Caki2 (cell line): ENCODE measurements around the gene DPF3. TPM values are rescaled to one million over a fixed set of nuclear protein-coding genes. Genes with fewer than 3 reads are reported as not detected.
A peak's percentile ranks its signal among the peaks of the same experiment; 100 is the strongest.

Experiments
- DNase-seq: peaks from one replicate; pipeline ENCODE4 v3.0.0-alpha.2; 2015; ENCODE audit warnings: low read depth
- in situ Hi-C: cut with HindIII; loops from 2 replicates; pipeline ENCODE4 v1.10.0; 2016; ENCODE audit warnings: low sequenced_read_pairs, low pct_unique_long_range_greater_than_20kb, mixed read lengths
- total RNA-seq: library from RNA; depleted of rRNA; stranded (reverse); fragments of >200 nt; shearing (Covaris generic); gene quantifications from 2 replicates; pipeline ENCODE4 v1.2.3, GENCODE V29; 2014; ENCODE audit warnings: low replicate concordance; rRNA removed

Gene DPF3
- total RNA-seq: not detected in 2 replicates

DNA sequence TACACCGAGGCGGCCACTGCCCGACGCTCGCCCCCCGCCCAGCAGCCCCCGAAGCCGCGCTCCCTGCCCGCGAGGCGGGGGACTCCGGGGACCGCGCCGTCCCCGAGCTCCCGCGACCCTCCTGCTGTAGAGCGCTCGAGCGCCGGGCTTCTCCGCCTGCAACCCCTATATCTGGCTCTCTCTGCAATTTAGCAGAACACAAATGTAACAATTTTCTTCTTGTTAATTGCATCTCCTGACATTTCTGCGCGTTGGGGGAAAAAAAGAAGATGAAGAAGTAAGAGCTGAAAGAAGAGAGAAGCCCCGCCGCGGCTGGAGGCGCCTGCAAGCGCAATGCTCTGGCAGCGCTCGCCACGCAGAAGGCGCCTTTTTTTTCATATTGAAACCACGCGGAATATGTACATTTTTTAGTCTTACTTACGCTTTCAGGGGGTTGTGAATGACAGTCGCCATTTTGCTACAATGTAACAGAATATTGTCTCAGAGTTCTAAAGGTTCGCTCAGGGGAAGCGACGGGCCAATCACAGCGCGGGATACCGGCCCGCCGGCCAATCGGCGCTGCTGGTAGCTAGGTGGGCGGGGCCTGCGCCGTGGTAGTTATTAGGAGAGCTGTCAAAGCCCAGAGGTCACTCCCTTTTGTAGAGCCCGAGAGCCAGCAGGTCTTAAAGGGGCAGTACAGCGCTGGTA, at the start of gene DPF3:
DPF3 (minus strand) TSS at position 466 of the 687 bp plus-strand sequence; CDS start at position 453, 13 bp downstream.
- in situ Hi-C loops: no loop called here
- DNase-seq: peak; percentile 86

DNA sequence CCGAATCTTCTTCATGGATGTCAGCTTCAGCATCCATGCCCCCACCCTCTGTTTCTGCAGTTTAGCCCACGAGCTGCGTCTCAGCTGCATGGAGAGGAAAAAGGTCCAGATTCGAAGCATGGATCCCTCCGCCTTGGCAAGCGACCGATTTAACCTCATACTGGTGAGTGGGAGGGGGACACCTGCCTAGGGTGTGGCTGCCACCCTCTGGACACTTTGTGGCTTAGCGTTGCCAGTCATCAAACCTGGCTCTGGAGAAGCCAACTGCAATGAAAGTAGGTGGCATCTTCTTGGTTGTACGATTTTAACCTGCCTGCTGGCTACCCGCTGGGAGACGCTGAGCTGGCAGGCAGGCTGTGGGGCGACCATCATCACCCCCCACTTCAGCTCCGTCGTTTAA, 49.0 kb upstream of the DPF3 start:
- no peak for DNase-seq
- in situ Hi-C loops: no loop called here

DNA sequence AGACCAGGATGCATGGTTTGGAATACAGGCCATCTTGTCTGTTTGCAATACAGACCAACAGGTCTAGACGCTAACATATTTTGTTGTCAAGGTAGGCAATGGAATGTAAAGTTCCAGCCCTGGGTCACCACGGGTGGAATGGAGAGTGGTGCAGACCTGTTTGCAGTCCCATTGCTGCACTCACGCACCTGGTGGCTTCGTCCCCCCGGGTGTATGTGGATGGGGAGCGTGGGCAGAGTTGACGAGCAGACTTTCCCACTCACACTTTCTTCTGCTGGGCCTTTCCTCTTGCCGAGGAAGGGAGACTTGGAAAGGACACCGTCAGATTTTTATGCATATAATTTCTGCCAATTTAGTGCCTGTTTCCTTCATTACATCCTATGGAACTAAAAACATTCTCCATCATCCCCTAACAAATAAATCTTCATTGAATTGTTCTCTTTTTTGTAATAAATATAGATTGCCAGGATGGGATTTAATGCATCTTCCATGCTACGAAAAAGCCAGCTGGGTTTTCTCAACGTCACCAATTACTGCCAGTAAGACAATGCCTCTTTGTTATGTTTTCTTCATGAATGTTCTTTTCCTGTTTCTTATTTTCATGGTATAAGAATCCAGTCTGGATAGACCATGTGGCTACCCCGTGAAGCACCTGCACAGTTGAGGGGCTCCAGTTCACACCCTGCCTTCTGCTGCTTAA, 47.5 kb upstream of the DPF3 start:
- in situ Hi-C loops: no loop called here
- no peak for DNase-seq

DNA sequence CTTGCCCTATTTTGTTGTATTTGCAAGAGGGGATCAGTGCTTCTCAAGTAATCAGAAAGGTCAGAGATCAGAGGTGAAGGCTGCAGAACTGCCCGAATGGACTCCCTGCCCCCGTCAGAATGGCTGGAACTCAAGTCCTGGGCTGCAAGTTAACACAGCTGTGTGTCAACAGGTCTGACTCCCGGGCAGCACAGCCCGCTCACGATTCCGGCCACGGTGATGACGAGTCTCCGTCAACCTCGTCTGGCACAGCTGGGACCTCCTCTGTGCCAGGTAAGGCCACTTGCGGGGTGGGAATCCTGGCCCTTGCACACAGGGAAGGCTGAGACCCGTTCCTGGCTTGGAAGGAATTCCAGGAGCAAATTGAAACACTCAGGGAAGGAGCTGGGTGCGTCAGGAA, 45.7 kb upstream of the DPF3 start:
- no peak for DNase-seq
- in situ Hi-C loops: no loop called here

DNA sequence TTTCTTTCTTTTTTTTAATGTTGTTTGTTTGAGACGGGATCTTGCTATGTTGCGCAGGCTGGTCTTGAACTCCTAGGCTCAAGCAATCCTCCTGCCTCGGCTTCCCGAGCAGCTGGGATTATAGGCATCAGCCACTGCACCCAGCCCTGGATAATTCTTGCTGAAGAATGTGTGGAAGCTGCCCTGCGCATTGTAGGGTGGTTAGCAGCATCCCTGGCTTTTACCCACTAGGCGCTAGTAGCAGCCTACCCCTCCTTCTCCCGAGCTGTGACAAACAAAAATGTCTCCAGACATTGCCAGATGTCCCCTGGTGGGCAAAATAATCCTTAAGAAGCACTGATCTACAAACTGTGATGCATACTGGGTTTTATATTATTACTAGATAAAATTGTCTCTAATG, 39.0 kb upstream of the DPF3 start:
- in situ Hi-C loops: no loop called here
- no peak for DNase-seq

GRCh38 chr14:72929316-72930080, 35.6 kb upstream of the DPF3 start:
- in situ Hi-C loops: no loop called here
- DNase-seq: no peak

GRCh38 chr14:72928872-72929271, 35.0 kb upstream of the DPF3 start:
- DNase-seq: no peak
- in situ Hi-C loops: no loop called here

DNA sequence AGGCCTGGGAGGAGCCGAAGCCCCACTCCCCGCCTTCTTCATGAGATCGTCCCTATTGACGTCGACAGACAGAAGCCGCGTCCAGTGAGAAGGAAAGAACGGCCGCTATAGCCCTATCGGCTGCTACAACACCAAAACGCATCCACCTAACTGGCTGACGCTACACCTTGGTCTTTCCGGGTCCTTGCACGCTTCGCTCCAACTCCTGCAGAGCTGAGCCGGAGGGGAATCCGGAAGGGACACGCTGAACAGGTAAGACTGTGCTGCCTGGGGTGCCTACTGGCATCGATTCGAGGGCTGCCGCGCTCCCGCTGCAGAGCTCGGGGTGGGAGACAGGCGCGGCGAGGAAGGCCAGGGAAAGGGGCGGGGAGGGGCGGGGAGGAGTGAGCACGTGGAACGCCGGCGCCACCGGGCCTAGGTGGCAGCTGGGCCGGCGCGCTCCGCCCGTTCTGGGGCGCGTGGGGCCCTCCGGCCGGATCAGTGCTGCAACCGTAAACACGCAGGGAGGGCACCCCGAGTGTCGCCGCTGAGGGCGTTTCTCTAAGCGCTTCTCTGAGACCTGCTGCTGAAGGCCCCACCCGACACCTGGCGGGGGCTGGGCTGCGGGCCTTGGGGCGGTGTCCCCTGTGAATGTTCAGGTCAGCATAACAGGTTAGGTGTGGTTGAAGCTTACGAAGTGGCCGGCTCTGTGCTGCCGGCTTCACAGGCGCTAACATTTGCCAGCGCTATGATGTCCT, 32.6 kb upstream of the DPF3 start, which contains the start of gene DCAF4:
DCAF4 (plus strand) TSS at position 173 of the 737 bp plus-strand sequence. CDS start 11,515 bp downstream, outside the sequence.
- peak; percentile 95 for DNase-seq
- in situ Hi-C loops: no loop called here

DNA sequence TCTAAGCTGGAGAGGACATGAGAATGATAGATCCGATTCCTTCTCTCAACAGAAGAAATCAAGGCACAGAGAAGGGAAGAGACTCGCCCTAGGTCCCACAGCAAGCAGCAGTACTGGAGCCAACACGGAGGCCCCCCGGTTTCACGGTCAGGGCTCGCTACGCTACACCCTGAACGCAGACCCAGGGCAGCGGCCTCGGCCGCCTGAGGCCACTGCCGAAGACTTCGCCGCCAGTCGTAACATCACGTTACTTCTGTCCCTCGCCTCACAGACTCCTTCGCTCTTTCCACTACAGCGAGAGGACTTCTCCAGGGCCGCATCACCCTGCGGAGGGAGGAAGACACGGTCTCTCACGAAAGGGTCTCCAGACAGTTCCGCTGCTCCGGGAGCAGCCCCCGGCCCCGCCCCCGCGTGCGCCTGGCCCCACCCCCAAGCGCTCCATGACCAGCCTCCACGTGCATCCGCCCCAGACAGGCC, 32.0 kb upstream of the DPF3 start:
- DNase-seq: no peak
- in situ Hi-C loops: no loop called here

- no peak for DNase-seq
- in situ Hi-C loops: no loop called here
Measured at GRCh38 chr14:72925171-72925759, 31.4 kb upstream of the DPF3 start.

DNA sequence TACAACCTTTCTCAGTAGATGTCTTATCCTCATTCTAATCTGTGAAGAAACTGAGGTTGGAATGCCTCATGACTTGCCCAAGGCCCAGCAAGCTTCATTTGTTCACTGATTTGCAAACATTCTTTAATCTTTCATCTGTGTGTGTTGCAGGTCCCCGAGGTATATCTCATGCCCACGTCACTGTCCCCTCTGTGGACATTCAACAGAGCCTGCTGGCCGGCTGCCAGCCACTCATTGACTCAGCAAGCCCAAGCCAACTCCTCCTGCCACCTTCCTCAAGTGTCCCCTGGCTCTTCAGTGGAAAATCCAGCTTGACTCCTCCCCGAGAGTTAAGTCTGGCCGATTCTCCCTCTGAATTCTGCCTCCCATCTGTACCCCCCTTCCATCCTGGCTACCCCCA, 30.4 kb upstream of the DPF3 start:
- in situ Hi-C loops: no loop called here
- DNase-seq: peak; percentile 47

GRCh38 chr14:72921396-72921795, 27.5 kb upstream of the DPF3 start:
- in situ Hi-C loops: no loop called here

DNA sequence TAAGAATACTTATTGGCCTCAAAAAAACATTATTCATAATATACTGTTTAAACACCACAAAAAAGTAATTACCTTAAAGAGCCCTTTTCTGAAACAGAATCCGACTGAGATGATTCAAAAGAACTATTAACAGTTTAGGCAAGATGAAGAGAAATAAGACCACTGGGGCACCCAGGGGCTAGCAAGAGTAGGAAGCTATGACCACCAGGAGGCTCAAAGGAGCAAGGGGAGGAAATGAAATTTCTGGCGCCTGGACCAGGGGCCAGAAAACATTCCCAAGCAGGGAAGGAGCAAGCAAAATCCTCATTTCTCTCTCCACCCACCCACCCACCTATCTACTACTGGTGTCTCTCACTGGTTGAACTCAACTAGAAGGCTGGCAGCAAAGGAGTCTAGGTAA, 26.1 kb upstream of the DPF3 start:
- in situ Hi-C loops: no loop called here

More at GRCh38 chr14:72921396-72921795, 27.5 kb upstream of the DPF3 start:
- DNase-seq: no peak

DNA sequence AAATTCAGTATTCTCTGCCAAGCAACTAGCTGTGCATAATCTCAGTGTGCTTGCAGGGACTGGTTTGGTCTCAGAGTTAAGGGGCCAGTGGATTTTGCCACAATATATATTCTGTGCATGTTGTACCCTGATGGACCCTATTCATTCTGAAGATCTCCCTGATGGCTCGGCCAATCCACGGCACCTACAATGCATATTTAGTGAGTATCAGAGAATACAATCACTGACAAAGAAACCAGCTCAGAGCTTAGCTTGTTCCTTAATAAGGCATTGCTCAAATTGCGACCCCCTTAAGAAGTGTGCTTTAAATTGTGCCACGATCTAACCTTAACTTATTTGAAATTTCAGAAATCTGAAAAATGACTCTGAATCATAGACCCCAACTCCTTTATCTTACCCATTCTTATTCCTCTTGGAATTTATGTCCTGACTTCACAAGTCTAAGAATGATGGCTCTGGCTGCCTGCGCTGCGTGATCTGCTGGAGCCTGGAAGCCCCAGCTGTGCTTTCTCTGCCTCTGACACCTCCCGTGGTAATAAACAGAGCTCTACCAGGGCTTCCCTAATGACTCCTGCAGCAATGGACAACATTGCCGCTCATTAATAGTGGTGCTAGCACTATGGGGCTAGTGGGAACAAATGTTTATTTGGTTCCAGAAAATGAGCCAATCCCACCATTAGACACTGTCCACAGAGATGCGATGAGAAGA, 23.3 kb upstream of the DPF3 start:
- in situ Hi-C loops: no loop called here
- DNase-seq: no peak

More for the DNA sequence above, 26.1 kb upstream of the DPF3 start:
- no peak for DNase-seq

DNA sequence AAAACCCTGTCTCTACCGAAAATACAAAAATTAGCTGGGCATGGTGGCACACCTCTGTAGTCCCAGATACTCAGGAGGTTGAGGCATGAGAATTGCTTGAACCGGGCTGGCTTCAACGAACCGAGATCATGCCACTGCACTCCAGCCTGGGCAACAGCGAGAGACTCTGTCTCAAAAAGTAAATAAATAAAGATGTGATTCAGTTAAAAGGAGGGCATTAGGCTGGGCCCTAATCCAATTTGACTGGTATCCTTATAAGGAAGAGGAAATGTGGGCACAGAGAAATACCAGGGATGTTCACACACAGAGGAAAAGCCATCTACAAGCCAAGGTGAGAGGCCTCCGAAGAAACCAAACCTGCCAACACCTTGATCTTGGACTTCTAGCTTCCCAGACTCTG, 22.3 kb upstream of the DPF3 start:
- no peak for DNase-seq

DNA sequence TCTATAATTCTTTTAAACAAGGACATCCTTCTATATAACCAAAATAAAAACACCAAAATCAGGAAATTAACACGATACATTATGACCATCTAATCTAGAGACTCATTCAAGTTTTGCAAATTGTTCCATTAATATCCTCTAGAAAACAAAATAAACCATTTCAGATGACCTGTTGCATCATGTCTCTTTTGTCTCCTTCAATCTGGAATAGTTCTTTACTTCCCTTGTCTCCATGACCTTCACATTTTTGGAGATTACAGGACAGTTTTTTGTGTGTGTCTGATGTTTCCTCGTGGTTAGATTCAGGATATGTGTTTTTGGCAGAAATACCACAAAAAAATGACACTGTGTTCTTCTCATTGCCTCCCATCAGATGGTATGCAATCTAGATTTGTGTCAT, 19.9 kb upstream of the DPF3 start:
- in situ Hi-C loops: no loop called here
- DNase-seq: no peak

More for the DNA sequence above, 22.3 kb upstream of the DPF3 start:
- in situ Hi-C loops: no loop called here

DNA sequence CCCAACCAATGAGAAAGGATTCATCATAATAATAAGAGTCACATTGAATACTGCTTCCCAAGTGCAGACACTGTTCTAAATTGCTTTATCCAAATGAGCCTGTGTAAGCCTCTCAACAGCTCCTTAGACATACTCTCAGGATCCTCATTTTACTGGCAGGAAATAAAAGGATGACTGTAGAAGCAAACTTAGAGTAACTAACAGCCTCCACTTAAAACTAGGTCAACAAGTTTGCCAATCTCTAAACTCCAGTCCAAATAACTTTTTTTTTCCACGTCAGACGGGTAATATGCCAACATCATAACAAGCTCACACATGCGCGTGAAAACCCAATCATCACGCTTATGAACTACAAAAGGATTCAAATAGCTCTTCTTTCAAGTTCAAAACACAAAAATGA, 15.3 kb upstream of the DPF3 start:
- no peak for DNase-seq
- in situ Hi-C loops: no loop called here
